ENCODE measurements around the gene ARRDC1. TPM values are rescaled to one million over a fixed set of nuclear protein-coding genes. Genes with fewer than 3 reads are reported as not detected.

Gene ARRDC1, protein sequence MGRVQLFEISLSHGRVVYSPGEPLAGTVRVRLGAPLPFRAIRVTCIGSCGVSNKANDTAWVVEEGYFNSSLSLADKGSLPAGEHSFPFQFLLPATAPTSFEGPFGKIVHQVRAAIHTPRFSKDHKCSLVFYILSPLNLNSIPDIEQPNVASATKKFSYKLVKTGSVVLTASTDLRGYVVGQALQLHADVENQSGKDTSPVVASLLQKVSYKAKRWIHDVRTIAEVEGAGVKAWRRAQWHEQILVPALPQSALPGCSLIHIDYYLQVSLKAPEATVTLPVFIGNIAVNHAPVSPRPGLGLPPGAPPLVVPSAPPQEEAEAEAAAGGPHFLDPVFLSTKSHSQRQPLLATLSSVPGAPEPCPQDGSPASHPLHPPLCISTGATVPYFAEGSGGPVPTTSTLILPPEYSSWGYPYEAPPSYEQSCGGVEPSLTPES
- total RNA-seq = 29.7 and 33.4 TPM in 2 replicates

DNA sequence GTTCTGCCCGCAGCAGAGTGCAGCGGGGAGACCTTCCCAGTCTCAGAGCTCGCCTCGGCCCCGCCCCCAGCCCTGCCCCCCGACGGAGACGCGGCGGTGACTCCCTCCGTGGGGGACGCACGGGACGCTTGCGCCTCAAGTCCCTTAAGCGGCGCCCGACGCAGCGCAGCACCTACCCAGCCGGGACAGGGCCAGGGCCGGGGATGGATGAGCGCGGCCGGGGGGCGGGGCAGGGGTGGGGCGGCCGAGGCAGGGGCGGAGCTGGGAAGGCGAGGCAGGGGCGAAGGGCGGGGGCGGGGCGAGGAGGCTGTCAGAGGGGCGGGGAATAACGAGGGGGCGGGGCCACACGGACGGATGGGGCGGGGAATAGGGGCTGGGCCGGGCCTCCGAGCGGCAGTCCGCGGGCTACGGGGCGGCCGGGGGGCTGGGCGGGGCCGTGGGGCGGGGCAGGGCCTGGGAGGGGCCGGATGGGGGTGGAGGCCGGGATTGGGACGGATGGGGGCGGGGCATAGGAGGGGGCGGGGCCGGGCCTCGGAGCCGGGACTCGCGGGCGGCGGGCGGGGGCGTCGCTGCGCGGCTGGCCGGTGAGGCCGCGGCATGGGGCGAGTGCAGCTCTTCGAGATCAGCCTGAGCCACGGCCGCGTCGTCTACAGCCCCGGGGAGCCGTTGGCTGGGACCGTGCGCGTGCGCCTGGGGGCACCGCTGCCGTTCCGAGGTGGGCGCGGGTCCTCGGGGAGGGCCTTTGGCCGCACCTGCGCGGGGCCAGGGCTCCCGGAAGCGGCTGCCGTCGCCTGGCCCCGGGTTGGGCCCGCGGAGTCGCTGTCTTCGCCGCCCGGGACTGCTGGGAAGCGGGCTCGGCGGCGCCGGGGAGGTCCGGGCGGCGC is at the start of gene ARRDC1:
Gene ARRDC1, plus strand, starts transcription at position 566 of the 884 bp plus-strand sequence. Its CDS starts 32 bp downstream, at position 598.

DNA sequence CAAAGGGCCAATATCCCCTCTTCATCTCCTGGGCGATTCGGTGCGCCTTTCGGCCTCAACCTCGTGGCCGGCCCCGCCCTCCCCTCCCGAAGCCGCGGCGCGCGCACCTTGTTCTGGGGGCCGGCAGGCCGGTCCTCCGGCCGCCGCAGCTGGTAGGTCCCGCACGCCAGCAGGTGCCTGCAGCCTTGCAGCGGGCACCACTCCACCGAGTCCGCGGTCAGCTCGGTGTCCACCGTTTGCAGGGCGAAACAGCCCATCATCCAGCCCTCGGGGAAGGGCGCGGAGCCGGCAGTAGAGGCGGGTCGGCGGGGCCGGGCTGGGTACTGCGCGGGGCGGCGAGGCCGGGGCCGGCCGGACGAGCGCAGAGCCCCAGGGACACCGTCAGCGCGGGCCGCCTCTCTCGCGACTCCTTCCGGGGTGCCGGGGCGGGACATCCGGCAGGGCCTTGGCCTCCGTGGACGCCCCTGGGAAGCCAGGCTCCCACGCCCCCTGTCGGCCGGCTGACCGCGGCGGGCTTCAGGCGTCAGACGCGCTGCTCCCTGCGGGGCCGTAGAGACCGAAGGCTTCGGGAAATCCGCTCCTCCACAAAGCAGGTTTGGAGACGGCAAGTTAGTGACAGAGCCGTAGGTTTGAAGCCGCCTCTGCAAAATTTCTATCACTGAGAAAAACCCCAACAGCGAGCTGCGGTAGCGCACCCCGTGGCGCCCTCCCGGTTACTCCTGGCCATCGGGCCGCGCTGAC is 26.8 kb upstream of the ARRDC1 start, which contains the start of gene DPH7:
Gene DPH7, minus strand, starts transcription at position 408 of the 741 bp plus-strand sequence. Its CDS starts 148 bp downstream, at position 260.

DNA sequence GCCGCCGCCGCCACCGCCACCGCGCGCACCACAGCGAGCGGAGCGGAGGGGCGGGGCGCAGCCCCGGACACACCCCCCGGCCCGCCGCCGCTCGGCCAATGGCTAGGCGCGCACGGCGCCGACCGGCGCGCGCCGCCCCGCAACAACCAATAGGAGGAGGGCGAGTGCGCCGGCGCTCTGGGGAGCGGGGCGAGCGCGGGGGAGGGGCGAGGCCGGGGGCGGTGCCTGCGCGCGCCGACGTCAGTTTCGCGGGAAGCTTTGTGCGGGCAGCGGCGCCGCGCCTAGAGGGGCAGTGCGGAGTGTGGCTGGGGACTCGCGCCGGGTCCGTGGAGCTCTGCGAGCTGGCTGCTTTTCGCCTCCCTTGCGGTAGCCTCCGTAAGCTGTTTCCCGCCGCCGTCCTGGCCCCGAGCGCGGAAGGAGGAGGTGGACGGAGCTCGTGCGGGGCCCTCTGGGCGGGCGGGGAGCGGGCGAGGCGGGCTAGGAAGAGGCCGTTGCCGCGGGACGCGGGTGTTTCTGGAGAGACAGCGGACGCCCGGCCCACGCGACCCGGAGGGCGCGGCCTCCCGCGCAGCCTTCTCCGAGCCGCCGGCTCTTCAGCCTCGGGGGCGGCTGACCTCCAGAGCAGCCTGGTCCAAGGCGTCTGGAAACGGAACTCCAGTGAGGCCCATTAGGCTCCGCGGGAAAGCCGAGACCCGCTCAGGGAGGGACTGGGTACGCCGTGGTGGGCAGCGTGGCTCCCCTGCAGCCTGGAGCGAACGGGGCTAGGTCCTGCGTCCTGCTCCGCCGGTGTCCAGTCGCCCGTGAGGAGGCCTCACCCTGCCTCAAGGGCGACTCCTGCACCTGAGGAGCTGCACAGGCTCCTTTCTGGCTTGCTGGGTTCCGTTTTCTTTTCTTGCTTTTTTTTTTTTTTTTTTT is 14.8 kb upstream of the ARRDC1 start, which contains the start of gene ZMYND19:
Gene ZMYND19, minus strand, starts transcription at position 44 of the 915 bp plus-strand sequence. CDS start 249 bp downstream, outside the sequence.

DNA sequence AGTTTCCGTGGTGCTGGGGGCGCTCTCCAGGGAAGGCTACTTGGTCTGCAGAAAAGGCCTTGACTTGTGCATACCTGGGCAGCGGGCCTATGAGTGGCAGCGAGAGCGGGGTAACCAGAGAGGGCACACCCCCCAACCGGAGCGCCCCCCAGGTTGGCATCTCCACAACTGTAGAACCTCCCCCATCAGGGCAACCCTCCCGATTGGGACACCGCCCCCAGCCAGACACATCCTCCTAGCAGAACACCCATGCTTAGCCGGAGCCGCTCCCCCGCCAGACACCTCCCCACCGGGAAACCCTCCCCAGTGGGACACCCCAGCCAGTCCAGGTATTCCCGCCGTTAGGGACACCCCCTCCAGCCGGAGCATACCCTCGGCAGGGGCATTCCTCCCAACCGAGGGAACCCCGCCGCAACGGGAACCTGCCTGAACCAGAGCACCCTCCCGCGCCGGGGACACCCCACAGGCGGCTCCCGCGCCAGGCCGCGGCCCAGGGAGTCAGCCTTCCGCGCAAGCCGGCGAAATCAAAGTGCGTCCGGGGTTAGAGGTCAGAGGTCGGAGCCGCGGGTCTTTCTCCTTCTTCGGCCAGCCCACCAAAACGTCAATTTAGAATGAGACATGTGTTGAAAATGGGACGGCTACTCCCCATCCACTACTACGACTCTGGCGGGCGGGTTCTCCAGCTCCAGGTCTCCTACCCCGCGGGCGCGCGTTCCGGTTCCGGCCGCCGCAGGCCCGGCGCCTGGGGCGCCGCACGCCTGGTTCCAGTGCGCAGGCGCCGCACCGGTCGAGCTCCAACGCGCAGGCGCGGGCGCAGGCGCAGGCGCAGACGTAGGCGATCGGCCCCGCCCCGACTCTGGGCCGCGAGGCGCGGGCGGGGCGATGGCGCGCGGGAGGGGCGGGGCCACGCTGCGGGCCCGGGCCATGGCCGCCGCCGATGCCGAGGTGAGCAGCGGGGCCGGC is 12.9 kb downstream of the ARRDC1 start, which contains the start of gene EHMT1:
Gene EHMT1, plus strand, starts transcription at position 901 of the 963 bp plus-strand sequence. Its CDS starts 24 bp downstream, at position 925.

Other genes with a start within 250 kb of the ARRDC1 start
- gene EXD3, start 182.5 kb upstream of the ARRDC1 start, total RNA-seq = 7.2 and 8.2 TPM in 2 replicates
- gene NOXA1, start 182.3 kb upstream of the ARRDC1 start, total RNA-seq = 0.07 TPM in 1 of 2 replicates, not detected in the other
- 0.05 and 1.5 TPM in 2 replicates for gene ENTPD8, start 164.3 kb upstream of the ARRDC1 start, total RNA-seq
- 48.2 and 50.1 TPM in 2 replicates for gene NSMF, start 146.4 kb upstream of the ARRDC1 start, total RNA-seq
- 0.34 and 0.53 TPM in 2 replicates for gene PNPLA7, start 55.3 kb upstream of the ARRDC1 start, total RNA-seq
- gene MRPL41, start 53.8 kb upstream of the ARRDC1 start, total RNA-seq = 92.1 and 129 TPM in 2 replicates
- gene DPH7, start 26.8 kb upstream of the ARRDC1 start, total RNA-seq = 27.3 and 35.0 TPM in 2 replicates
- gene ZMYND19, start 15.2 kb upstream of the ARRDC1 start, total RNA-seq = 26.2 and 35.3 TPM in 2 replicates
- 53.9 and 59.2 TPM in 2 replicates for gene EHMT1, start 13.3 kb downstream of the ARRDC1 start, total RNA-seq

All from mammary microvascular endothelial cell (primary cell).